Measurements from ENCODE around the gene ADAMTS2. TPM values are rescaled to one million over a fixed set of nuclear protein-coding genes. Genes with fewer than 3 reads are reported as not detected.
A peak's percentile ranks its signal among the peaks of the same experiment; 100 is the strongest.

ADAMTS2 gene
- total RNA-seq: 13.6 TPM
- polyA plus RNA-seq (ENCODE audit: insufficient read depth, low read depth, low replicate concordance): 2.0 TPM
- long read RNA-seq, donor 1: 0 reads
- long read RNA-seq, donor 2, full-length matches to known transcripts: 2 of 2 reads
- long read RNA-seq, donor 2, partial matches to known transcripts: 0 of 2 reads
- long read RNA-seq, donor 2, other reads (novel, unspliced or antisense): 0 of 2 reads
- long read RNA-seq, donor 3, full-length matches to known transcripts: 2 of 2 reads
- long read RNA-seq, donor 3, partial matches to known transcripts: 0 of 2 reads
- long read RNA-seq, donor 3, other reads (novel, unspliced or antisense): 0 of 2 reads
- long read RNA-seq, donor 4: 0 reads
- long read RNA-seq, donor 5: 0 reads
- long read RNA-seq, donor 6: 0 reads
- long read RNA-seq, donor 7, partial matches to known transcripts: 5 of 9 reads
- long read RNA-seq, donor 7, other reads (novel, unspliced or antisense): 4 of 9 reads
- long read RNA-seq, donor 8: 0 reads
- long read RNA-seq, donor 9: 0 reads
- long read RNA-seq, donor 10, full-length matches to known transcripts: 1 of 1 reads
- long read RNA-seq, donor 10, partial matches to known transcripts: 0 of 1 reads
- long read RNA-seq, donor 10, other reads (novel, unspliced or antisense): 0 of 1 reads

- no peak within 1 kb of the TSS for H3K27ac ChIP-seq (ENCODE audit: low read depth in 2 of 2, low read length in 2 of 2)
- H3K9me3 ChIP-seq (ENCODE audit: control insufficient read depth in 2 of 3, insufficient read depth in 1 of 3, low read length in 3 of 3): no peaks in the 10 kb centered on the region
- peaks cover 0 to 7% (median 0%) of the 10 kb centered on the region in 3 donors for H3K4me1 ChIP-seq (ENCODE audit: control insufficient read depth in 2 of 3, insufficient read depth in 2 of 3, low read depth in 1 of 3, low read length in 3 of 3)
- intact Hi-C loops (cut with DNase I): no loop called here
- H3K9ac ChIP-seq (ENCODE audit: low read length in 3 of 3): no peak within 1 kb of the TSS
- H3K36me3 ChIP-seq (ENCODE audit: control insufficient read depth in 2 of 3, insufficient read depth in 3 of 3, low read length in 3 of 3): no peaks in the 10 kb centered on the region
- DNase-seq: peak in 4 of 5 donors; percentile 58 to 91 (median 78)
- peaks cover 7% of the 10 kb centered on the region for H3K27me3 ChIP-seq (ENCODE audit: control insufficient read depth, insufficient read depth, low read length)
- FAIRE-seq: no peak
- no peak for TF ChIP-seq CTCF (IDR thresholded peaks at IDR 0.05; ENCODE audit: borderline replicate concordance, extremely low read depth, insufficient read depth)
- H3K4me3 ChIP-seq (ENCODE audit: low read length in 3 of 3): peak within 1 kb of the TSS in 1 of 3 donors; percentile 39
These were observed at the start of gene ADAMTS2 for GRCh38 chr5:179345433-179346321. ADAMTS2 (minus strand) TSS chr5:179345461; CDS start chr5:179345328, 133 bp downstream.

GRCh38 chr5:179393078-179393477 is 47.8 kb upstream of the ADAMTS2 start:
- no peak overlapping the region for H3K4me3 ChIP-seq (ENCODE audit: low read length in 3 of 3)
- FAIRE-seq: no peak

More at GRCh38 chr5:179393078-179393477, 47.8 kb upstream of the ADAMTS2 start:
- intact Hi-C loops (cut with DNase I): no loop called here
- no peaks in the 10 kb centered on the region for H3K36me3 ChIP-seq (ENCODE audit: control insufficient read depth in 2 of 3, insufficient read depth in 3 of 3, low read length in 3 of 3)
- H3K27me3 ChIP-seq (ENCODE audit: control insufficient read depth, insufficient read depth, low read length): no peaks in the 10 kb centered on the region
- H3K9me3 ChIP-seq (ENCODE audit: control insufficient read depth in 2 of 3, insufficient read depth in 1 of 3, low read length in 3 of 3): peaks cover 0 to 12% (median 2%) of the 10 kb centered on the region in 3 donors
- DNase-seq: no peak
- H3K4me1 ChIP-seq (ENCODE audit: control insufficient read depth in 2 of 3, insufficient read depth in 2 of 3, low read depth in 1 of 3, low read length in 3 of 3): no peaks in the 10 kb centered on the region
- no peak for TF ChIP-seq CTCF (IDR thresholded peaks at IDR 0.05; ENCODE audit: borderline replicate concordance, extremely low read depth, insufficient read depth)
- no peak overlapping the region for H3K9ac ChIP-seq (ENCODE audit: low read length in 3 of 3)
- no peak overlapping the region for H3K27ac ChIP-seq (ENCODE audit: low read depth in 2 of 2, low read length in 2 of 2)

Data from kidney (tissue), 22 donors.